GM18520 (cell line): ENCODE results near the gene LPP.

Experiments used
- ATAC-seq: cut with Tn5 transposase; IDR thresholded peaks from one replicate; pipeline ENCODE4 v1.9.1; 2021; ENCODE audit not compliant: unreplicated experiment

LPP gene

GRCh38 chr3:188807006-188807405, 653.0 kb downstream of the LPP start:
- no peak for ATAC-seq

- no peak for ATAC-seq
Measured at GRCh38 chr3:188812198-188812597, 658.2 kb downstream of the LPP start.

- no peak for ATAC-seq
Measured at GRCh38 chr3:188814581-188814980, 660.6 kb downstream of the LPP start.

GRCh38 chr3:188817103-188817934, 663.4 kb downstream of the LPP start:
- no peak for ATAC-seq

GRCh38 chr3:188817935-188818269, 663.9 kb downstream of the LPP start:
- no peak for ATAC-seq

GRCh38 chr3:188818282-188818681, 664.3 kb downstream of the LPP start:
- no peak for ATAC-seq

- no peak for ATAC-seq
Measured at GRCh38 chr3:188819939-188820338, 666.0 kb downstream of the LPP start.

- ATAC-seq = no peak
Measured at GRCh38 chr3:188822004-188822403, 668.0 kb downstream of the LPP start.

GRCh38 chr3:188822411-188822810, 668.5 kb downstream of the LPP start:
- ATAC-seq = no peak

GRCh38 chr3:188824566-188824965, 670.6 kb downstream of the LPP start:
- ATAC-seq = no peak

GRCh38 chr3:188825901-188826300, 671.9 kb downstream of the LPP start:
- ATAC-seq = no peak

GRCh38 chr3:188826574-188826973, 672.6 kb downstream of the LPP start:
- no peak for ATAC-seq

- ATAC-seq = no peak
Measured at GRCh38 chr3:188827103-188827502, 673.1 kb downstream of the LPP start.

- no peak for ATAC-seq
Measured at GRCh38 chr3:188827576-188827975, 673.6 kb downstream of the LPP start.

GRCh38 chr3:188829130-188829529, 675.2 kb downstream of the LPP start:
- no peak for ATAC-seq

- no peak for ATAC-seq
Measured at GRCh38 chr3:188829576-188829975, 675.6 kb downstream of the LPP start.

GRCh38 chr3:188830893-188831292, 676.9 kb downstream of the LPP start:
- ATAC-seq = no peak

- no peak for ATAC-seq
Measured at GRCh38 chr3:188832146-188832545, 678.2 kb downstream of the LPP start.

- ATAC-seq = no peak
Measured at GRCh38 chr3:188832961-188833721, 679.2 kb downstream of the LPP start.

- no peak for ATAC-seq
Measured at GRCh38 chr3:188834349-188834748, 680.4 kb downstream of the LPP start.

- no peak for ATAC-seq
Measured at GRCh38 chr3:188839187-188839695, 685.3 kb downstream of the LPP start.

GRCh38 chr3:188840290-188840689, 686.3 kb downstream of the LPP start:
- no peak for ATAC-seq
